Activated CD4-positive, alpha-beta T cell treated with anti-CD3 and anti-CD28 coated beads, Interleukin-2, amount 50 U/mL, for 1 hour (primary cell): Measurements from ENCODE around the gene NHLRC4.

Experiments used
- DNase-seq: peaks from one replicate; pipeline ENCODE4 v3.0.0-alpha.2; 2020

The NHLRC4 gene

GRCh38 chr16:554640-555365, 12.0 kb upstream of the NHLRC4 start:
- no peak for DNase-seq

DNA sequence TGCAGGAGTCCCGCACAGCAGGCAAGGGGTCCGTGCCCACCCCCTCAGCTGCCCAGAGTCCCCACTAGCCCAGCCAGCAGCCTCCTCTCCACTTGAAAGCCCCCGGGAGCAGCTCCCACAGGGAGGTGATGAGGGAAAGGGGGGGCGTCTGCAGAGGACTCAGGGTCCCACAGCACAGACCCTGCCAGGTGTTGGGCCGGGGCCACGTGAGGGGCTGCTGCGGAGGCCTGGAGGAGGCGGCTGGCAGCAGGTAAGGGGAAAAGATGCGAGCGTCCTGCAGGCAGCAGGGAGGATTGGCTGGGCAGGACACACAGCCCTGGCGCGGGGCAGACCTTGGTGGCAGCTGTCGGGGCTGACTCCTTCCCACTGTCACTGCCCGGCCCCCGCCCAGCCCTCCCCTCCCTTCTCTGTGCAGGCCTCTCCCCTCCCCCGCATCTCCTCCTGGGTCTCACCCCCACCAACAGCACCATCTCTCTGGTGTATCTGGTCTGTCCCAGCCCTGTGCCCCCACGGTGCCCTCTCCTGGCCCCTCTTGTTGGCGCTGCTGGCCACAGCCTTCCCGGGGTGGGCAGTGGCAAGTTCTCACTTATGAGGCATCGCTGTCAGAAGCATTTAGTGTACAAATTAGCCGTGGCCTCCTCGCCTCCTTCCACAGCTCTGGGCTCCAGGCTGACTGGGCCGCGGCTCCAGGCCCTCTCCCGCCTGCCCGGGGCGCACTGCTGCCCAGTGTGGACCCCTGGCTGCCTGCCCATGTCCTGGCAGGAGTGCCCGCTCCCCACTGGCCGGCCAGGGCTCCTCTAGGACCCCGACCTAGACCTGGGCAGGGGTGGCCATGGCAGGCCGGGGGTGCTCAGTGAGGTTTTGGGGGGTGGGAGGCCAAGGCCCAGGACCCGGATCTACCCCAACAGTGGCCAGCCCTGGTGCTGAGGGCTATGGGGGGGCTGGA, 11.0 kb upstream of the NHLRC4 start:
- no peak for DNase-seq

DNA sequence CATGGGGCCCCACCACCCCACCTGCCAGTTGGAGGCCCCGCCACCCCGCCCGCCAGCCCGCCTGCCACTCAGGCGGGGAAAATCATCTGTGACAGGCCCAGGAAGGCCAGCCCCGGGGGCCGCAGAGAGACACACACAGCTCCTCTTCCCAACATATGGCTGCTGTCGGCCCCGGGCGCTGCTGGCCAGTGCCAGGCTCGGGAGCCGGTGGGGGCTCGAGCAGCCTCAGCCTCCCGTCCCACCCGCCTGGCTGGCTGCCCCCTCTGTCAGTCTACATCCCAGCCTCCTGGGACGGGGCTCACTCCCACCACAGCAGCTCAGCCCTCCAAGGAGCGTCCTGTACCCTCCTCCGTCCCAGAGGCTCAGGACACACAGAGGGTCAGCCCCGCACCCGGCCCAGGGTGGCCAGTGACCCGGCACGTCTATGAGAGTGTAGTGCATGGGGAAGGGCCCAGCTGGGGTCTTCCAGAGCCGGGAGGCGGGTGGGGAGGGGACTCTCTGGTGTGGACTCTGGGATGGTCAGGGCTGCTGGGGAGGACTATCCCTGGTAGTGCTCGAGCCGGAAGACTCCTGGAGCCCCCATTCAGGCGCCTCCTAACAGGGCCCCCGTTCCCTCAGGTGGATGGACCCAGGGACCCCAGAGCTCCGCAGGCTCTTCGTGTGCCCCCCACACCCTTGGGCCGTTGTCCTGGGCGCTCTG, 10.2 kb upstream of the NHLRC4 start:
- no peak for DNase-seq

GRCh38 chr16:557463-558297, 9.1 kb upstream of the NHLRC4 start:
- DNase-seq = no peak

DNA sequence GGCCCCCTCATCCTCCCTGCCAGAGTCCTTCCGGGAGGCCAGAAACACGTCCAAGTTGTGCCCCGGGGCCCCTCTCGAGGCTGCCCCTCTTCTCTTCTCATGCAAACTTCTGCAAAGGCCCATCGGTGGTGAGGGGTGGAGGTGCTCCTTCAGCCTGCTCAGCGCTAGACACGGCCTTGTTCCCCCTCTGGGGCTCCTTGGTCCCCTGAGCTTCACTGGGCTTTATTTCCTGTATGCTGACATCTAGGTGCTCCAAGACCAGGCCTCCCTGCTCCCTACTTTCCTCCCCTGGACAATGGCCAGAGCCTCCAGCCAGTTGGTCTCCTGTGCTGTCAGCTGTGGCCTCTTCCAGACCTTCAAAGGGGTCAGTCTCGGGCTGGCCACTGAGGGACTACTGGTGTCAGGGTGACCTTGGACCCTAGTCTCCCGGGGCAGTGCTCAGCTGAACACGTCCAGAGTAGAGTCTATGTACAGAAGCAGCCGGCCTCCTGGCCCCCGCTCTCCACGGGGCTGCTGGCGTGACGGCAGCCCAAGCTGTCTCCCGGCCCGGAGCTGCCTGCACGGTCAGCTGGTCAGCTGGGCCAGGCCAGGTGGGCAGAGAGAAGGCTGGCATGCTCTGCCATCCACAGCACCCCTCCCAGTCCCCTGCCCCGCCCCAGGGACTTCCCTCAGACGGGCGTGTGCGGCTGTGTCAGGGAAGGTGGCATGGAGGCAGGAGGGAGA, 8.3 kb upstream of the NHLRC4 start:
- DNase-seq = no peak

GRCh38 chr16:559021-559380, 7.8 kb upstream of the NHLRC4 start:
- no peak for DNase-seq

DNA sequence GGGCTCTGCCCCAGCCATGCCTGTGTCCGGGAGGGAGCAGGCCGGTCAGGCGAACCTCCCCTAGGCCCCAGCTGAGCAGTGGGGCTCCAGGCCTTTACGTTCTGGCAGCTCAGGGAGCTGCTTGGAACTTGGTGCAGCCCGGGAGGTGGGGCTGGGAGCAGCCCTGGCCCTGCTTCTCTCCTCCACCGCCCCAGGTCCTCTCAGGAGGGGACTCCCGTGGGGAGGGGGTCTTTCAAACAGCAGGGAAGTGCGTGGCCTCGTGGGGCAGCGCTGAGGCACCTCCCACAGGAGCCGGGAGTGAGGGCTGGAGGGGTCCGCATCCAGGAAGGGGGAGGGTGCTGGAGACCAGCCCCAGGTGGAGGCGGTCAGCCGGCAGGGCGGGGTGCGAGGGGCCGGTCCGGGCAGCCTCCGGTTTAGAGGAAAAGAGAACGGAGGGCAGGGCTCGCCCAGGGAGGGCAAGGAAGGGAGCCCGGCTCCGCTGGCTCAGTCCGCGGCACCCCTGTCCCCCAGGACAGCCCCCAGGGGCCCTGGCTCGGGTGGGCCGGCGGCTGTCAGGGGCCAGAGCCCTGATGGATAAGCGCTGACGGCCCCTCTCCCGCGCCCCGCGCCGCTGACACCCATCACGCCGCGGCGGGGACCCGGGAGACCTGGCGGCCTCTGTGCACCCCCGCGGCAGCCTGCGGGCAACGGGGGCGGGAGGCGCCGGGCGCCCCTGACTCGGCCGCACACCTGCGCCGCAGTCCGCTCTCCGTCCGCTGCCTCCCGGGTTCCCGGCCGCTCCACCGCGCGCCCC, 7.2 kb upstream of the NHLRC4 start:
- DNase-seq = no peak

GRCh38 chr16:560204-560700, 6.6 kb upstream of the NHLRC4 start, which contains the start of gene PRR35:
PRR35 (plus strand) TSS chr16:560394; CDS start chr16:563295, 2,901 bp downstream.
- no peak for DNase-seq

DNA sequence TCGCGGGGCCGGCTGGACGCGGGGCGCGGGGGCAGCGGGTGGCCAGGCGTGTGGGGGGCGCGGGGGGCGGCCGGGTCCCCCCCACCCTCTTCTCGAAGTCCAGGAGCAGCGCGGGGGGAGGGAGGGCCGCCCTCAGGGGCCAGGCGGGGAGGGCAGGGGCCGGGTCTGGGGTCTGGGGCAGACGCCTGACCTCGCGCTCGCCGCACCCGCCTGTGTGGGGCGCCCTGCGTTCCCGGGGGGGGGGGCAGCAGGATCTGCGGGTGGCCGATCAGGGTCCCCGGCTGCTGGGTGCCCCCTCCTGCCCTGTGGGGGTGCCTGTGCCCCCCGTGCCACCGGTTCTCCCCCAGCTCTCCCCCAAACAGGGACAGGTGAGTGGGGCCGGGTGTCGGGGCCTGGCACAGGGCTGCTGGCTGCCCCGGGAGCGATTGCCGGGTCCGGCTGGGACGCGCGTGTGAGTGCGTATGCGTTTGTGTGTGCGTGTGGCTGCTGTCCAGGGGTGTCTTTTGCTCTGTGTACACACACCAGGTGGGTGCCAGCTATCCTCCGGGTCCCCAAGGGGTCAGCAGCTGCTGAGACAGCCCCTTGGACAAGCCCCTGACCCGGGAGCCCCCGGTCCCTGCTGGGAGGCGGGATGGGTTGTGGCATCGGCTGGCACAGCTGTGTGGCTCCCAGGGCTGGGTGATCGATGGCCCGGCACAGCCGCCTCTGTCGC, 5.9 kb upstream of the NHLRC4 start:
- DNase-seq = no peak

- DNase-seq = no peak
Observed at GRCh38 chr16:561413-561794, 5.4 kb upstream of the NHLRC4 start.

GRCh38 chr16:561957-562938, 4.6 kb upstream of the NHLRC4 start:
- DNase-seq = no peak

DNA sequence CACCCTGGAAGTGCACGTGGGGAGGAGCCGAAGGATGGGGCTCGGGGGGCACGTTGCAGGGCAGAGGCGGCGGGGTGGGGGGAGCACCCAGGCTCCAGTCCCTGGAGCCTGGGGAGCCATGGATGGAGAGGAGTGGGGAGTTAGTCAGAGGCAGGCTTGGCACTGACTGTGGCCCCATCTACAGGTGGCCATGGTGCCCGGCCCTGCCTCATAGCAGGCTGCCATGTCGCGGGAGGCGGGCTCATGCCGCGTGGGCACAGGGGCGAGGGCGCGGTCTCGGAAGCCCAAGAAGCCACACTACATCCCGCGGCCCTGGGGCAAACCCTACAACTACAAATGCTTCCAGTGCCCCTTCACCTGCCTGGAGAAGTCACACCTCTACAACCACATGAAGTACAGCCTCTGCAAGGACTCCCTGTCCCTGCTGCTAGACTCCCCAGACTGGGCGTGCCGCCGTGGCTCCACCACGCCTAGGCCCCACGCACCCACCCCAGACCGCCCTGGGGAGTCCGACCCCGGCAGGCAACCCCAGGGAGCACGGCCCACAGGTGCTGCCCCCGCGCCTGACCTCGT, 3.6 kb upstream of the NHLRC4 start:
- no peak for DNase-seq

DNA sequence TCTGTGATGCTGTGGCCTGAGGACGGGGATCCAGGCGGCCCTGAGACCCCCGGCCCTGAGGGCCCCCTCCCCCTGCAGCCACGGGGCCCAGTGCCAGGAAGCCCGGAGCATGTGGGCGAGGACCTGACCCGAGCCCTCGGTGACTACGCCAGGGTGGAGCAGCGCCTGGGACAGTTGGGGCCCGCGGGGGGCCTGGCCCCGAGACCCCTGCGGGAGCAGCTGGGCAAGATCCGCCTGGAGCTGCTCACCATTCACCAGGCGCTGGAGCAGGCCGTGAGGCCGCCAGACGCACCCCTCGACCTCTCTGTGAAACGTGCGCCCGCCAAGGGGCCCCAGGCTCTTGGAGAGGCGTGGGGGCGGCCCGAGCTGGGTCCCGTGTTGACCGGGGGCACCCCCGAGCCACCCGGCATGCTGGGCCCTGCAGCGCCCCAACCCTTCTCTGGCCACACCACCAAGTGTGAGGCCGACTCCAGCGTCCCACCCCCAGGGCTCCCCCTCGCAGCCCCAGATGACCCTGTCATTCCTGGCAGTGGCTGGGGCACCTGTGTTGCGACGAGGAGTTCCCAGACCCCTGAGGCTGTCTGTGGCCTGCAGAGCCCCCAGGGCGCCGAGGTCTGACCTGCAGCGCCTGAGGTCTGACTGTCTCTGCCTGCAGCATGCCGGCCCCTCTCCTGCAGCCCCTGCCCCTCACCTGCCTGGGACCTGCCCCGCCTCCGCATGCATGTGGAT, 2.0 kb upstream of the NHLRC4 start:
- DNase-seq = no peak

- no peak for DNase-seq
Observed at GRCh38 chr16:565419-566330, 1.1 kb upstream of the NHLRC4 start.

GRCh38 chr16:567373-568256, 810 bp downstream of the NHLRC4 start:
- no peak for DNase-seq
